Measurements from ENCODE around the gene FBN2. TPM values are rescaled to one million over a fixed set of nuclear protein-coding genes. Genes with fewer than 3 reads are reported as not detected.

The FBN2 gene
- total RNA-seq, 4 donors from 2014 or later: 0.16 to 2.4 (median 0.26) TPM

DNA sequence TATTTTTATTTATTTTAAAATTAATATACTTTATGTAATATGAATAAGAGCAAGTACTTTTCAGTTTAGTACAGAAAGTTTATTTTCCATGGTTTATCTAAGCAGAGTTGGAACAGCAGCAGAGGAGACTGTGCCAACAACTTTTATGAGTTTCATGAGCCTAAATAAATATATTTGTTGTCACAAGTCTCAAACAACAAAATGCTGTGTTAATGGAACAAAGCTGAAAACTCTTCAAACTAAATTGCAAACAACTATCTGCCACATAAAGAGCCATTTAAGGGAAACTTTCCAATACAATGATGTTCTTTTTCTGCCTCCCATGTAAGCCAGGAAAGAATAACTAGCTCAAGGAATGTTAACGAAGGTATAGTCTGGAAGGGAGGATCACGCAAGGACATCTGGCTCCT lies 96.1 kb downstream of the FBN2 start:
- TF ChIP-seq, protein P1, sequence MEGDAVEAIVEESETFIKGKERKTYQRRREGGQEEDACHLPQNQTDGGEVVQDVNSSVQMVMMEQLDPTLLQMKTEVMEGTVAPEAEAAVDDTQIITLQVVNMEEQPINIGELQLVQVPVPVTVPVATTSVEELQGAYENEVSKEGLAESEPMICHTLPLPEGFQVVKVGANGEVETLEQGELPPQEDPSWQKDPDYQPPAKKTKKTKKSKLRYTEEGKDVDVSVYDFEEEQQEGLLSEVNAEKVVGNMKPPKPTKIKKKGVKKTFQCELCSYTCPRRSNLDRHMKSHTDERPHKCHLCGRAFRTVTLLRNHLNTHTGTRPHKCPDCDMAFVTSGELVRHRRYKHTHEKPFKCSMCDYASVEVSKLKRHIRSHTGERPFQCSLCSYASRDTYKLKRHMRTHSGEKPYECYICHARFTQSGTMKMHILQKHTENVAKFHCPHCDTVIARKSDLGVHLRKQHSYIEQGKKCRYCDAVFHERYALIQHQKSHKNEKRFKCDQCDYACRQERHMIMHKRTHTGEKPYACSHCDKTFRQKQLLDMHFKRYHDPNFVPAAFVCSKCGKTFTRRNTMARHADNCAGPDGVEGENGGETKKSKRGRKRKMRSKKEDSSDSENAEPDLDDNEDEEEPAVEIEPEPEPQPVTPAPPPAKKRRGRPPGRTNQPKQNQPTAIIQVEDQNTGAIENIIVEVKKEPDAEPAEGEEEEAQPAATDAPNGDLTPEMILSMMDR (IDR thresholded peaks at IDR 0.05; ENCODE audit: low read depth): no peak

DNA sequence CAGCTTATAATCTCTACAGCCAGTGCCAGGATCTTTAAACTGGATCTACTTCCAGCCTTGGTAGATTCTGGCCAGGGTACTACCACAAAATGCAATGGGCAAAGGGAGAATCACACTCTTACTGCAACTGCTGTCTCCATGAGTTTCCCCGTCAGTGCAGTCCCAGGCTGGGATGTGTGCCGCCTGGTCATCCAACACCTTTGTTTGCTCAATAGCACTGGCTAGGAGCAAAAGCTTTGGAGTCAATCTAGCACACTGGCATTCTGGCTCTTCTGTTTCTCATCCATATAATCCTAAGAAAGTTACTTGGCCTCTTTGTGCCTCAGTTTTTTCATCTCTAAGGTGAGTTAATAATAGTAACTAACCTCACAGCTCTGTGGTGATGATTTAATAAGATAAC lies 96.9 kb downstream of the FBN2 start:
- TF ChIP-seq, protein P1 (IDR thresholded peaks at IDR 0.05; ENCODE audit: low read depth): no peak

DNA sequence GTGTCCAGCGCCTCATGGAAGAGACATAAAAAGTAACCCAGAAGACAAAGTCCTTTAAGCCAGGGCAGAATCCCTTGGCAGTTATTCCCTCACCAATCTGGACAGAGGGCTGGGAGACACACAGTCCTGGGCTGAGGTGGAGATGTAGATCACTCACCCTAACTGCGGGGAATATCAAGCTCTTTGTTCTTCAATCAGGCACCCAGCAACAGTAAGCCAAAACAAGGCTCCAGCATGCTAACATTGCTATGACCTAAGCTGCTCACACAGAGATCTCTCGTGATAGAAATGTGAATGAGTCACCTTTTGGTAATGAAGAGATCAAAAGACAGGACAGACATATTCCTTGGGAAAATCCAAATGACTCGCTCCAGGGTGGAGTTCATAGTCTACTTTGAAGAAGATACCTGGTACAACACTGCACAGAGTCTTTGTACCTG lies 101.3 kb downstream of the FBN2 start:
- TF ChIP-seq, protein P1 (IDR thresholded peaks at IDR 0.05; ENCODE audit: low read depth): no peak

DNA sequence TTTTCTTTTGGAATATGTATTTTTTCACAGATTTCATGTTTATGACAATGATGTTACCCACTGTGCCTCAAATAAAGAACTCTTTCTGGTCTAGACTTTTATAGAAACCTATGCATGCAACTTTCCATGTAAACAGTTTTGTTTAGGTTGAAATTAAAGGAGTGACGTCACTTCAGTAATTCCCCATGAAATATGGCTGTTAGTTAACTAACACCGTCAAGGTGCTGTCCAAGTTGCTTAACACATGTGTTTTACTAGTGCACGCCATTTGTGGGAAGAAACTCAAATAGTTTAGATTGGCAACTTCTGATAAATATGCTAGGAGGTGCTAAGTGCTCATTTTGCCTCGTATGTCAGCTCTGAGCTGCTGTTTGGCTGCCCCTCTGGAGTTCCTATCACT lies 102.2 kb downstream of the FBN2 start:
- TF ChIP-seq, protein P1 (IDR thresholded peaks at IDR 0.05; ENCODE audit: low read depth): no peak

DNA sequence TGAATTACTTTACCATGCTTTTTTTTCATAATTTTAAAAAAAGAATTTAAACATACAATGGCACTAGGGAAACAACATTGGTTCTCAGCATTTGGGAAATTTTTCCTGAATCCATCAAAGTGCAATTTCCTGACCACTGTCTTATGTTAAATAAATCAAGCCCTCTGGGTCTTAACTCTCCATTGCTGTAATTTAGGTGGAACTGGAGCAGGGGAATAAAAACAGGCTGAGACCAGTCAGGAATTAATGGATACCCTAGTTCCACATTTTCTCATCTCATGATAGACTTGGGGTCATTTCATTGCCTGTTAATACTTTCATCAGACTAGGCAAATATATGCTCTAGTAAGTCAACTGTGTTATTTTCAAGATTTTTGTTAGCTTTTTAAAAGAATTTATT lies 103.1 kb downstream of the FBN2 start:
- TF ChIP-seq, protein P1 (IDR thresholded peaks at IDR 0.05; ENCODE audit: low read depth): no peak

DNA sequence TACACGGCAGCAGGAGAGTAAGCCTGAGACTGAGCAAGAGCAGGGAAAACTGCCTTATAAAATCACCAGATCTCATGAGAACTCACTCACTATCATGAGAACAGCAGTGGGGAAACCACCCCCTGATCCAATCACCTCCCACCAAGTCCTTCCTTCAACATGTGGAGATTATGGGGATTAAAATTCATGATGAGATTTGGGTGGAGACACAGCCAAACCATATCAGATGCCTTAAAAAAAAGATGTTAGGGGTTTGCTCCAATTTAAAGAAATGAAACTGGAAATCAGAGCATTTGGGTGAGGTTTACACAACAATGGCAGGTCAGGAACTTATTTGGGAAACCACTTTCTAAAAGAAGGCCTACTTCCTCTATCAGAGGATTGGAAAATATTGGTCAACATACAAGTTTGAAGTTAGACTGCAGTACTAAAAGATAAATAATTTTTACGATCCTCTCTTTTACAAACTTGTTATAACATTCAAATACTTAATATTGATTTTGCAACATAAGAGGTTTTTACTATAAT lies 105.1 kb downstream of the FBN2 start:
- TF ChIP-seq, protein P1 (IDR thresholded peaks at IDR 0.05; ENCODE audit: low read depth): no peak

DNA sequence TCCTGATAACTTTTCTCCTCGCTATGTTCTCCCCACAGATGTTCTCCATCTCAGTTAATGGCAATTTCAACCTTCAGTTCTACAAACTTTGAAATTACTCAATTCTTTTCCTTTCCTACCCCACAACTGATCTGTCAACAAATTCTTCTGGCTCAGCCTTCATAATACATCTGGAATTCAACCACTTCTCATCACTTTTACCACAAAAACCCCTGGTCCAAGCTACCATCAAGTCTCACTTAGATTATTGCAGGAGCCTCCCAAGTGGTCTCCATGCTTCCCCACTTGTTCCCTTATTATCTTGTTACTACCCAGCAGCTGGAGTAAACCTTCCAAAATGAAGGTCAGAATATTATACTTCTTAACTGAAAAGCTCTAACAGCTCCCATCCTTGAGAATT lies 110.1 kb downstream of the FBN2 start:
- TF ChIP-seq, protein P1 (IDR thresholded peaks at IDR 0.05; ENCODE audit: low read depth): no peak

Data from subcutaneous adipose tissue (tissue), 4 donors.